RWPE2 (cell line): ENCODE data around the gene ERCC8.

ENCODE experiments used
- ATAC-seq: fragments of 200-7000 bp; cut with Tn5 transposase; 3 replicates; pipeline ENCODE4 v1.9.1; 2021; ENCODE audit warnings: low read depth
- DNase-seq: peaks from one replicate; pipeline ENCODE4 v3.0.0-alpha.2; 2020; ENCODE audit warnings: low spot score
- H3K27ac ChIP-seq: fragments of 450-650 bp; 2 replicates; pipeline ENCODE4 v1.5.1; 2017; ENCODE audit warnings: mild to moderate bottlenecking; ENCODE audit not compliant: poor library complexity, severe bottlenecking
- H3K27me3 ChIP-seq: fragments of 250-450 bp; sonication (Bioruptor Pico); 2 replicates; pipeline ENCODE4 v1.5.1; 2021; ENCODE audit warnings: mild to moderate bottlenecking, moderate library complexity; ENCODE audit not compliant: insufficient read depth, poor library complexity, severe bottlenecking
- H3K36me3 ChIP-seq: fragments of 250-450 bp; sonication (Bioruptor Pico); 2 replicates; pipeline ENCODE4 v1.5.1; 2020; ENCODE audit warnings: low read depth, mild to moderate bottlenecking, moderate library complexity
- H3K4me1 ChIP-seq: fragments of 250-450 bp; sonication (Bioruptor Pico); 2 replicates; pipeline ENCODE4 v1.5.1; 2021; ENCODE audit warnings: mild to moderate bottlenecking, moderate library complexity; ENCODE audit not compliant: insufficient read depth, poor library complexity, severe bottlenecking
- H3K4me3 ChIP-seq: fragments of 250-450 bp; sonication (Bioruptor Pico); 2 replicates; pipeline ENCODE4 v1.5.1; 2021; ENCODE audit warnings: mild to moderate bottlenecking, moderate library complexity; ENCODE audit not compliant: severe bottlenecking
- H3K9me3 ChIP-seq: fragments of 250-450 bp; sonication (Bioruptor Pico); 2 replicates; pipeline ENCODE4 v1.5.1; 2021; ENCODE audit warnings: mild to moderate bottlenecking, moderate library complexity; ENCODE audit not compliant: severe bottlenecking
- TF ChIP-seq, protein P1 (sequence below): fragments of 450-650 bp; IDR thresholded peaks from one replicate; pipeline ENCODE4 v1.5.1; 2017; ENCODE audit warnings: mild to moderate bottlenecking, moderate library complexity; ENCODE audit not compliant: poor library complexity, severe bottlenecking

The ERCC8 gene

DNA sequence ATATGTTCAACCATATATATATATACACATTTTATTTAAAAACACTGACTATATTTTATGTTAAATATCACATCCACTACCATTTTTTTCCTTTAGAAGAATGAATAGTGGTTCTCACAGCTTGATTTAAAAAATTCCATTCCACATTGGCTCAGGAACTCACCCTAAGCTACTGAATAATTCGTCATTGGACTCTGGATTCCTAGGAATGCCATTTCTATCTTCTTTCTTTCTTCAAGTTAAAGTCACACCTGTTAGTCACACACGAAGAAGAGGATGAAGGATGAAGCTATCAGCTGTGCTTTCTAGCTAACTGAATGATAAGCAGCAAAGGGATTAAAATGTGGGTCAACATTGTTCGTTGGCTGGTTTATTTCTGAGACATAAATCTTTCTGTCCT is 108.7 kb downstream of the ERCC8 start:
- ATAC-seq (no peak), DNase-seq (no peak)
- H3K27ac ChIP-seq = no peak overlapping the region
- H3K9me3 ChIP-seq = no peaks in the 10 kb centered on the region
- H3K36me3 ChIP-seq = no peaks in the 10 kb centered on the region
- no peaks in the 10 kb centered on the region for H3K27me3 ChIP-seq
- H3K4me1 ChIP-seq = peaks cover 10% of the 10 kb centered on the region
- TF ChIP-seq, protein P1, sequence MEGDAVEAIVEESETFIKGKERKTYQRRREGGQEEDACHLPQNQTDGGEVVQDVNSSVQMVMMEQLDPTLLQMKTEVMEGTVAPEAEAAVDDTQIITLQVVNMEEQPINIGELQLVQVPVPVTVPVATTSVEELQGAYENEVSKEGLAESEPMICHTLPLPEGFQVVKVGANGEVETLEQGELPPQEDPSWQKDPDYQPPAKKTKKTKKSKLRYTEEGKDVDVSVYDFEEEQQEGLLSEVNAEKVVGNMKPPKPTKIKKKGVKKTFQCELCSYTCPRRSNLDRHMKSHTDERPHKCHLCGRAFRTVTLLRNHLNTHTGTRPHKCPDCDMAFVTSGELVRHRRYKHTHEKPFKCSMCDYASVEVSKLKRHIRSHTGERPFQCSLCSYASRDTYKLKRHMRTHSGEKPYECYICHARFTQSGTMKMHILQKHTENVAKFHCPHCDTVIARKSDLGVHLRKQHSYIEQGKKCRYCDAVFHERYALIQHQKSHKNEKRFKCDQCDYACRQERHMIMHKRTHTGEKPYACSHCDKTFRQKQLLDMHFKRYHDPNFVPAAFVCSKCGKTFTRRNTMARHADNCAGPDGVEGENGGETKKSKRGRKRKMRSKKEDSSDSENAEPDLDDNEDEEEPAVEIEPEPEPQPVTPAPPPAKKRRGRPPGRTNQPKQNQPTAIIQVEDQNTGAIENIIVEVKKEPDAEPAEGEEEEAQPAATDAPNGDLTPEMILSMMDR = no peak
- H3K4me3 ChIP-seq = no peak overlapping the region

DNA sequence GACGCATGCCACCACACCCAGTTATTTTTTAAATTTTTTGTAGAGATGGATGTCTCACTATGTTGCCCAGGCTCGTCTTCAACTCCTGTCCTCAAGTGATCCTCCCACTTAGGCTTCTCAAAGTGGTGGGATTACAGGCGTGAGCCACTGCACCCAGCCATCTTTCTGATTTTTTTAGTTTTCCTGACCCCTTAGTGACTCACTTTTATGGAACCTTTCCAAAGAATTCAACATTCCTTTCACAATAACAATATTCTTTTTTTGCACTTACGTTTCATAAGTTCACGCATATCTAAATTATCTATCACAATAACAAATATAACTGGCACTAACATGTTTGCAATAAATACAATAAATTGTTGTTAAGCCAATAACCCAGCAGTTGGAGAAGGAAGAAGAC is 109.3 kb downstream of the ERCC8 start:
- Histone ChIP-seq H3K27me3 (no peaks in the 10 kb centered on the region), H3K4me3 (no peak overlapping the region), H3K9me3 (no peaks in the 10 kb centered on the region), H3K36me3 (no peaks in the 10 kb centered on the region), H3K27ac (no peak overlapping the region), H3K4me1 (peaks cover 10% of the 10 kb centered on the region)
- TF ChIP-seq, protein P1 = no peak
- DNase-seq (no peak), ATAC-seq (peak; percentile 55)

DNA sequence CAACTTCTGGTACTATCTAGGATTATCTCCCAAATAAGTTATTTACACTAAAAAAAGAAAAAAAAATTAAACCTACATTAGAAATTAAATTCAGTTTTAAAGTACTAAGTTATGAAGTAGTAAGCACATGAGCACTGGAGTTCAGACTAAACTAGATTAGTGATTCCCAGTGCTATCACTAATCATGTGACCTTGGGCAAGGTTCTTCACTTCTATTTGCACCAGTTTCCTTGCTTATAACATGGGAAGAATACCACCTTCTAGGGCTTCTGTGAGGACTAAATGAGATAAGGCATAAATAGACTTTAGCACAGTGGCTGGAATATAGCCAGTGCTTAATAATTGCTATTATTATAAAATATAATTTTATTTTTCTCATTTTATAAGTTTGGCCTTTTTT is 111.3 kb downstream of the ERCC8 start:
- Histone ChIP-seq H3K27ac (no peak overlapping the region), H3K36me3 (no peaks in the 10 kb centered on the region), H3K4me3 (no peak overlapping the region), H3K4me1 (peaks cover 10% of the 10 kb centered on the region), H3K9me3 (no peaks in the 10 kb centered on the region), H3K27me3 (no peaks in the 10 kb centered on the region)
- TF ChIP-seq, protein P1 = no peak
- ATAC-seq = no peak
- no peak for DNase-seq

DNA sequence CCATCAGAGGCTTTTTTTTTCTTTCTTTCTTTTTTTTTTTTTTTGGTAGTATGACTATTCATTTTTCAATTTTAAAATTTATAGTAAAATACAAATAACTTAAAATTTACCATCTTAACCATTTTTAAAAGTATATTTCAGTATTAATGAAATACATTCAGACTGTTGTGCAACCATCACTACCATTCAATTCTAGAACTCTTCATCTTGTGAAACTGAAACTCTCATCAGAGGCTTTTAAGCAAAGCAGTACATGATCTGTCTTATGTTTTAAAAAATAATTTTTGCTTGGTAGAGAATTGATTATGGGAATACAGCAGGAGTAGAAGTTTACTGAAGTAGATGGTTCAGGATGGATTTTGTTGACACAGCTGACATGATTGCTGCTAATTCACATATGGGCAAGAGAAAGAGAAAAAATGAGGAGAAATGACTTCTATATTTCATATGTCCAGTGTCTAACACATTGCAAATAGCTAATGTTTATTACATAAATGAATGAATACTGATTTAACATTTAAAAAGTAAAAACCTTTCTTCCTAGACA is 114.2 kb downstream of the ERCC8 start:
- TF ChIP-seq, protein P1 = no peak
- no peaks in the 10 kb centered on the region for H3K36me3 ChIP-seq
- no peak overlapping the region for H3K4me3 ChIP-seq
- DNase-seq = no peak
- ATAC-seq = no peak
- peaks cover 5% of the 10 kb centered on the region for H3K4me1 ChIP-seq
- no peaks in the 10 kb centered on the region for H3K27me3 ChIP-seq
- no peaks in the 10 kb centered on the region for H3K9me3 ChIP-seq
- no peak overlapping the region for H3K27ac ChIP-seq

DNA sequence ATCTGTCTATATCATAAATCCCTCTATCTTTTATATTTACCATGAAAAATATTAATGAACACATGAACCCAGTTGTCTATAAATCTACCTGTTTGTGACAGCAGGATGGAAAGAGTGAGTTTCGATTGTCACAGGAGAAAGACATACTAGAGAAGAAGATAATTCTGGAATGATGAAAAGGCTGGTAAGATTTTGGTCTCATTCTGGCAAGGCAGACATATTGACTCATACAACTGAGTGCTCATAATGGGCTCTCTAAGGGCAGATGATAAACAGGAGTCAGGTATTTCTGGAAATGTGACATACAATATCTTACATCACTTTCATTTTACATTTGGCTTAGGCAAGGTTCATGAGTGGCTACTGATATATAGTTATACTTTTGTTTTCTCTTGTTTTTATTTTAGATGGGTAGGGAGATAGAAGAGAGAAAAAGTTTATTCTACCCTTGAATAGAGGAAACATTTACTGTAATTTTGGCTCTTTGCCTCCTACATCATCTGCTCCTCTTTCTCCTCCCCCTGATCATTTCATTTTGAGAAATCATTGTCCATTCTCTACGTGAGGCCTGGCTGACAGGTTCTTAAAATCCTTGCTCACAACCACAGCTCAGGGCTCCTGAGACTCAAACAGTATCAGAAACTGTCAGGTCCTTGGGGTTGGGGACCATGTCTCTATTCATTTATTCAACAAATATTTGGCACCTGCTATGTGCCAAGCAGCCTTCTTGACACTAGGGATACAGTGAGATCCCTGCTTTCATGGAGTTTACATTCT is 115.2 kb downstream of the ERCC8 start:
- DNase-seq (no peak), ATAC-seq (peak; percentile 38; the same call in 1 of the 3 replicates)
- H3K4me3 ChIP-seq = no peak overlapping the region
- H3K36me3 ChIP-seq = no peaks in the 10 kb centered on the region
- H3K4me1 ChIP-seq = no peaks in the 10 kb centered on the region
- H3K27me3 ChIP-seq = no peaks in the 10 kb centered on the region
- H3K9me3 ChIP-seq = no peaks in the 10 kb centered on the region
- no peak overlapping the region for H3K27ac ChIP-seq
- TF ChIP-seq, protein P1 = no peak
